Right lobe of liver (tissue), 6 donors: ENCODE measurements around the gene DIRAS2. TPM values are rescaled to one million over a fixed set of nuclear protein-coding genes. Genes with fewer than 3 reads are reported as not detected.

Source experiments
- ATAC-seq, 4 donors: fragments of 200-7000 bp; cut with Tn5 transposase; one replicate each; pipeline ENCODE4 v1.9.1; 2020; ENCODE audit warnings: mild to moderate bottlenecking in 4 of 4, moderate library complexity in 4 of 4
- DNase-seq, 3 donors: peaks; one replicate each; pipeline ENCODE4 v3.0.0-alpha.2; 2020
- H3K27ac ChIP-seq, 3 donors: fragments of 200-600 bp; one replicate each; pipeline ENCODE4 v1.8.0; 2022
- H3K27me3 ChIP-seq, 2 donors: fragments of 200-600 bp; one replicate each; pipeline ENCODE4 v1.8.0; 2022
- H3K36me3 ChIP-seq, 4 donors: fragments of 200-600 bp; sonication (generic) in 1 of 4; one replicate each; pipeline versions ENCODE4 v1.5.1 to v1.8.0; 2017 to 2022; ENCODE audit warnings: control low read depth in 1 of 4
- H3K4me1 ChIP-seq, 4 donors: fragments of 200-600 bp; sonication (generic) in 1 of 4; one replicate each; pipeline versions ENCODE4 v1.5.1 to v1.8.0; 2017 to 2022; ENCODE audit warnings: control low read depth in 1 of 4
- H3K4me3 ChIP-seq, 3 donors: fragments of 200-600 bp; one replicate each; pipeline ENCODE4 v1.8.0; 2022
- H3K9me3 ChIP-seq, 4 donors: fragments of 200-600 bp; sonication (generic) in 1 of 4; one replicate each; pipeline versions ENCODE4 v1.5.1 to v1.8.0; 2017 to 2022; ENCODE audit warnings: control low read depth in 1 of 4
- POLR2A ChIP-seq: fragments of 450-650 bp; IDR thresholded peaks from one replicate; pipeline ENCODE4 v1.6.1; 2017; ENCODE audit warnings: antibody characterized with exemption, mild to moderate bottlenecking
- WGBS: methylation state at CpG from one replicate; pipeline ENCODE4 v1.1.6; 2018; ENCODE audit warnings: low coverage, low lambda C conversion rate; ENCODE audit not compliant: insufficient coverage; ENCODE audit errors: missing lambda C conversion rate; 5-methylcytosine and 5-hydroxymethylcytosine counted together
- intact Hi-C, 2 donors: fragments of 100-400 bp; cut with DNase I; formaldehyde crosslinking; loops; one replicate each; pipeline versions ENCODE4 v1.11.2 to v1.14.1; 2022
- total RNA-seq, 6 experiments: library from RNA; depleted of rRNA in 2 of 6; stranded (reverse); fragments of >200 nt in 2 of 6; fragmentation: NEBNext Ultra II Directional in 3 of 6; extraction: Animal tissue kit (Norgen Biotek cat#: 25700) in 3 of 6; gene quantifications; one replicate each; pipeline versions ENCODE4 v1.1.0 to v1.2.4, GENCODE V29; 2016 to 2023
- TF ChIP-seq, protein P1 (sequence below), 4 donors: fragments of 200-600 bp in 3 of 4; fragments of 450-650 bp in 1 of 4; IDR thresholded peaks; one replicate each; pipeline versions ENCODE4 v1.5.1 to v1.8.0; 2016 to 2022; ENCODE audit warnings: antibody characterized with exemption in 4 of 4, mild to moderate bottlenecking in 2 of 4
- donor health status: DM: no; HTN: yes; CAD: no.
- donor health status: DM: no; HTN: no; CAD: no.
- donor health status: DM: no; HTN: no; CAD: no.
- donor health status: DM: no; HTN: yes; CAD: no.
- donor health status: DM: no; HTN: yes; CAD: no.

The DIRAS2 gene
- total RNA-seq, 6 experiments from 2014 or later = 0.11 to 2.2 (median 0.47) TPM; not detected in 1

DNA sequence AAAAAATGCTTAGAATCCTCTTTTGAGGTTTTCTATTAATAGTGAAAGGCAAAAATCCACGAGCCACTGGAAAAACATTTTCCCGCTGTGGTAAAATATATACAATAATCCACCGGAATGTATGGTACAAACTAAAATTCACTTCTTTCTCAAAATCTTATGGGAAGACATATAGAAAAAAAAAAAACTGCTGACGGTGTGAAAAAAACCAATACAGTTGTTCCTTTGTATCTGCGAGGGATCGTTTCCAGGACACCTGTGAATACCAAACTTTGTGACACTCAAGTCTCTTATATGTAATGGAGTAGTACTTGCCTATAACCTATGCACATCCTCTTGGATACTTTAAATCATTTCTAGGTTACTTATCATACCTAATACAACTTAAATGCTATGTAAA is 13.3 kb downstream of the DIRAS2 start:
- intact Hi-C loops = no loop called here
- WGBS = 89% methylated on average over 6 of the region's 6 CpGs

DNA sequence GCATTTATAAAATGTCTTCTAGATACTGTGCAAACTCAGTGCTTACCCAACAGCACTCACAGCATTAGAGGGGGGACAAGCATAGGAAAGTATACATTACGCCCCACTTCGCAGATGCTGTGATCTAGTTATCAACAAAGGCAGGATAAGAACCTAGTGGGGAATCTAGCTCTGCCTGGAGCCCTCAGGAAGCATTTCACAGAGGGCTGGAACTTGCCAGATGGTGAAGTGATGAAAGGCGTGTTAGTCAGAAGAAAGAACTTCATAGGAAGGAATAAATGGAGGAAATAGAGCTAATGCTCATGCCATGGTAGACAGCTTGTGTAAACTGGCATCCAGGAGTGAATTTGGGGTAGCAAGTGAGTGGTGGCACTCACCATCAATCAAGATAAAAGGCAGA is 25.8 kb downstream of the DIRAS2 start:
- TF ChIP-seq, protein P1, sequence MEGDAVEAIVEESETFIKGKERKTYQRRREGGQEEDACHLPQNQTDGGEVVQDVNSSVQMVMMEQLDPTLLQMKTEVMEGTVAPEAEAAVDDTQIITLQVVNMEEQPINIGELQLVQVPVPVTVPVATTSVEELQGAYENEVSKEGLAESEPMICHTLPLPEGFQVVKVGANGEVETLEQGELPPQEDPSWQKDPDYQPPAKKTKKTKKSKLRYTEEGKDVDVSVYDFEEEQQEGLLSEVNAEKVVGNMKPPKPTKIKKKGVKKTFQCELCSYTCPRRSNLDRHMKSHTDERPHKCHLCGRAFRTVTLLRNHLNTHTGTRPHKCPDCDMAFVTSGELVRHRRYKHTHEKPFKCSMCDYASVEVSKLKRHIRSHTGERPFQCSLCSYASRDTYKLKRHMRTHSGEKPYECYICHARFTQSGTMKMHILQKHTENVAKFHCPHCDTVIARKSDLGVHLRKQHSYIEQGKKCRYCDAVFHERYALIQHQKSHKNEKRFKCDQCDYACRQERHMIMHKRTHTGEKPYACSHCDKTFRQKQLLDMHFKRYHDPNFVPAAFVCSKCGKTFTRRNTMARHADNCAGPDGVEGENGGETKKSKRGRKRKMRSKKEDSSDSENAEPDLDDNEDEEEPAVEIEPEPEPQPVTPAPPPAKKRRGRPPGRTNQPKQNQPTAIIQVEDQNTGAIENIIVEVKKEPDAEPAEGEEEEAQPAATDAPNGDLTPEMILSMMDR (IDR thresholded peaks at IDR 0.05) = no peak
- TF ChIP-seq POLR2A = no peak
- no peaks in the 10 kb centered on the region for H3K9me3 ChIP-seq
- H3K4me1 ChIP-seq = peaks cover 0 to 2% (median 0%) of the 10 kb centered on the region in 4 donors
- H3K27me3 ChIP-seq = no peaks in the 10 kb centered on the region
- ATAC-seq (no peak), DNase-seq (no peak)
- WGBS = 62% methylated on average over 3 of the region's 3 CpGs
- H3K4me3 ChIP-seq = no peak overlapping the region
- no peak overlapping the region for H3K27ac ChIP-seq
- intact Hi-C loops = no loop called here
- H3K36me3 ChIP-seq = no peaks in the 10 kb centered on the region

More for the DNA sequence above, 13.3 kb downstream of the DIRAS2 start:
- no peak for DNase-seq
- Histone ChIP-seq H3K4me3 (no peak overlapping the region), H3K27ac (no peak overlapping the region), H3K36me3 (no peaks in the 10 kb centered on the region), H3K27me3 (no peaks in the 10 kb centered on the region), H3K9me3 (no peaks in the 10 kb centered on the region), H3K4me1 (no peaks in the 10 kb centered on the region)
- no peak for TF ChIP-seq POLR2A
- TF ChIP-seq, protein P1 (IDR thresholded peaks at IDR 0.05) = no peak
- ATAC-seq = no peak

DNA sequence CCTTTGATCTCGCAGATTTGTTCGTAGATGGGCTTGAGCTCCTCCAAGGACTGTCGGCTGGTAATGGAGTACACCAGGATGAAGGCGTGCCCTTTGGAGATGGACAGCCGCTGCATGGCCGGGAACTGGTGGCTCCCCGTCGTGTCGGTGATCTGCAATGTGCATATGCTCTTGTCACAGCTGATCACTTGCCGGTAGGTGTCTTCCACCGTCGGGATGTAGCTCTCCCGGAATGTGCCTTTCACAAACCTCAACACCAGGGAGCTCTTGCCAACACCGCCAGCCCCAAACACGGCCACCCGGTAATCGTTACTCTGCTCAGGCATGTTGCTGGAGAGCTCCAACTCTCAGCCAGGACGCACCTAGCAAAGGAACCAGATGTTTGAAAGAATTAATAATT is 29.1 kb downstream of the DIRAS2 start:
- DNase-seq (no peak), ATAC-seq (no peak)
- intact Hi-C loops = no loop called here
- Histone ChIP-seq H3K27me3 (no peaks in the 10 kb centered on the region), H3K9me3 (no peaks in the 10 kb centered on the region), H3K27ac (no peak overlapping the region), H3K4me1 (peaks cover 0 to 20% (median 3%) of the 10 kb centered on the region in 4 donors), H3K36me3 (no peaks in the 10 kb centered on the region), H3K4me3 (no peak overlapping the region)
- 75% methylated on average over 9 of the region's 18 CpGs for WGBS
- TF ChIP-seq POLR2A = no peak
- TF ChIP-seq, protein P1 (IDR thresholded peaks at IDR 0.05) = no peak

DNA sequence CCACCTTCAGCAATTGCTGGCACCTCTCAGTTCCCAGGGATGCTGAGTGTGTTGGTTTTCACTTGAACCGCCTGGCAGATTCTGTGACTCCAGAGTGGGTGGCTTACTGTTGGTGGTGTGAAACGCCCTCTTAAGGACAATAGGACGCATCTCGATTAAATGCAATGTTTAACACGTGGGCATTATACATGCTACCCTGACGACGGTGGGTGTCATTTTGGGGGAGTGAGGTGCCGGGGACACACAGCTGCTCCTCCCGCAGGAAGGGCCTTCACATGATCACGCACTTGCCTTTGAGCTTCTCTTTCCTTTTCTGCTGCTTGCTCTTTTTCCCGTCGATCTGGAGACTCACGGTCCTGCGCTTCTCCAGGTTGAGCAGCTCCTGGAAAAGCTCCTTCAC is 29.7 kb downstream of the DIRAS2 start:
- H3K36me3 ChIP-seq = no peaks in the 10 kb centered on the region
- H3K9me3 ChIP-seq = no peaks in the 10 kb centered on the region
- intact Hi-C loops = no loop called here
- ATAC-seq = no peak
- H3K27me3 ChIP-seq = no peaks in the 10 kb centered on the region
- DNase-seq = no peak
- H3K4me1 ChIP-seq = peaks cover 0 to 24% (median 7%) of the 10 kb centered on the region in 4 donors
- H3K4me3 ChIP-seq = no peak overlapping the region
- WGBS = 88% methylated on average over 9 of the region's 14 CpGs
- no peak overlapping the region for H3K27ac ChIP-seq
- TF ChIP-seq, protein P1 (IDR thresholded peaks at IDR 0.05) = no peak
- no peak for TF ChIP-seq POLR2A

DNA sequence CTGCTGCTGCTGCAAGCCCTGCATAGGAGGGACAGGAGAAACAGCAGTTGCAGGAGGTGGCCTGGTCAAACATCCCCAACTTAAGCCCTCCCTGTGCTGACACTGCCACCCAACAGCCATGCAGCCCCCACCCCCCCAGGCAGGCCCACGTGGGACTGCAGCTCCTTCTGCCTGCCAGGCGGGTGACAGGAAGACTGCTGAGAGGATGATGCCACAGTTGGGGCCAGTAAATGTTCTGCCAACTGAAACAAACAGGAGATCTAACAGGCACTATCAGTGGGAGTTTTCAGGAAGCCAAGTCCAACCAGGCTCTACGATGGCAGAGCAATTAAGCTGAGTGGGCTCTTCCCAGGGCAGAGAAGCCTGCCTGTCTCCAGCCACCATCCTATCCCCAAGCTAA is 31.1 kb downstream of the DIRAS2 start:
- no peaks in the 10 kb centered on the region for H3K27me3 ChIP-seq
- ATAC-seq (peak; percentile 26 to 71 (median 55)), DNase-seq (peak in 2 of 3 donors; percentile 33 to 55)
- no peaks in the 10 kb centered on the region for H3K36me3 ChIP-seq
- H3K27ac ChIP-seq = no peak overlapping the region
- no peak overlapping the region for H3K4me3 ChIP-seq
- WGBS = 18% methylated on average over 2 of the region's 3 CpGs
- no peaks in the 10 kb centered on the region for H3K9me3 ChIP-seq
- peak; percentile 24 for TF ChIP-seq POLR2A
- TF ChIP-seq, protein P1 (IDR thresholded peaks at IDR 0.05) = no peak
- intact Hi-C loops = no loop called here
- H3K4me1 ChIP-seq = peaks cover 0 to 34% (median 12%) of the 10 kb centered on the region in 4 donors
